ENCODE data around the gene TAF1L.

GRCh38 chr9:32627394-32627954, 8.0 kb downstream of the TAF1L start:
- no peak for TF ChIP-seq CTCF (IDR thresholded peaks at IDR 0.05)
- TF ChIP-seq POLR2A (IDR thresholded peaks at IDR 0.05), result no peak
